HG03159 (cell line): ENCODE measurements around the gene PIK3AP1.

Source experiments
- ATAC-seq: cut with Tn5 transposase; IDR thresholded peaks from one replicate; pipeline ENCODE4 v1.9.1; 2021; ENCODE audit warnings: mild to moderate bottlenecking, moderate library complexity; ENCODE audit not compliant: unreplicated experiment

Gene PIK3AP1

GRCh38 chr10:96724621-96725020 lies 4.3 kb upstream of the PIK3AP1 start:
- no peak for ATAC-seq

GRCh38 chr10:96721207-96721572 lies 876 bp upstream of the PIK3AP1 start:
- ATAC-seq, result no peak

GRCh38 chr10:96719850-96720421 lies 378 bp downstream of the PIK3AP1 start:
- ATAC-seq, result peak; percentile 51

- ATAC-seq, result no peak
Observed at GRCh38 chr10:96719200-96719599, 1.1 kb downstream of the PIK3AP1 start.

- no peak for ATAC-seq
Observed at GRCh38 chr10:96718304-96718990, 1.9 kb downstream of the PIK3AP1 start.

GRCh38 chr10:96716390-96716789 lies 3.9 kb downstream of the PIK3AP1 start:
- ATAC-seq, result no peak

GRCh38 chr10:96714746-96715255 lies 5.5 kb downstream of the PIK3AP1 start:
- no peak for ATAC-seq

- ATAC-seq, result no peak
Observed at GRCh38 chr10:96714031-96714590, 6.2 kb downstream of the PIK3AP1 start.

- ATAC-seq, result no peak
Observed at GRCh38 chr10:96712662-96713271, 7.5 kb downstream of the PIK3AP1 start.

- no peak for ATAC-seq
Observed at GRCh38 chr10:96711048-96711728, 9.1 kb downstream of the PIK3AP1 start.

GRCh38 chr10:96709525-96709924 lies 10.8 kb downstream of the PIK3AP1 start:
- ATAC-seq, result no peak

- ATAC-seq, result no peak
Observed at GRCh38 chr10:96708996-96709395, 11.3 kb downstream of the PIK3AP1 start.

GRCh38 chr10:96708456-96708855 lies 11.9 kb downstream of the PIK3AP1 start:
- no peak for ATAC-seq

GRCh38 chr10:96706331-96706853 lies 13.9 kb downstream of the PIK3AP1 start:
- no peak for ATAC-seq

GRCh38 chr10:96705134-96705533 lies 15.2 kb downstream of the PIK3AP1 start:
- ATAC-seq, result no peak

GRCh38 chr10:96704563-96704962 lies 15.8 kb downstream of the PIK3AP1 start:
- no peak for ATAC-seq

GRCh38 chr10:96703358-96703757 lies 17.0 kb downstream of the PIK3AP1 start:
- ATAC-seq, result no peak

GRCh38 chr10:96701265-96701664 lies 19.0 kb downstream of the PIK3AP1 start:
- ATAC-seq, result no peak

GRCh38 chr10:96700374-96701099 lies 19.8 kb downstream of the PIK3AP1 start:
- ATAC-seq, result peak; percentile 67

GRCh38 chr10:96699613-96700012 lies 20.7 kb downstream of the PIK3AP1 start:
- ATAC-seq, result no peak
